Small intestine (tissue), 7 donors: Measurements from ENCODE around the gene RSAD1. TPM values are rescaled to one million over a fixed set of nuclear protein-coding genes. Genes with fewer than 3 reads are reported as not detected.

Source experiments
- DNase-seq, 2 donors: peaks; one replicate each; pipeline versions ENCODE4 v3.0.0 to v3.0.0-alpha.2; 2013
- FAIRE-seq: peaks from 2 replicates; lab custom pipeline; 2012; peaks lifted over from hg19 to GRCh38; lab: Jason Lieb, UNC
- H3K27ac ChIP-seq, 3 donors: one replicate each; pipeline ENCODE4 v1.5.1; 2013; ENCODE audit warnings: low read length in 2 of 3, mild to moderate bottlenecking in 2 of 3, control low read depth in 1 of 3, inconsistent platforms in 1 of 3, low read depth in 1 of 3, moderate library complexity in 1 of 3
- H3K27me3 ChIP-seq, 3 donors: one replicate each; pipeline ENCODE4 v1.6.1; 2013; ENCODE audit warnings: low read length in 3 of 3, inconsistent platforms in 1 of 3; ENCODE audit not compliant: control insufficient read depth in 3 of 3, insufficient read depth in 3 of 3
- H3K36me3 ChIP-seq, 3 donors: one replicate each; pipeline ENCODE4 v1.6.1; 2013; ENCODE audit warnings: low read length in 3 of 3, inconsistent platforms in 1 of 3, low read depth in 1 of 3, mild to moderate bottlenecking in 1 of 3, moderate library complexity in 1 of 3; ENCODE audit not compliant: control insufficient read depth in 3 of 3, insufficient read depth in 2 of 3
- H3K4me1 ChIP-seq, 3 donors: one replicate each; pipeline ENCODE4 v1.6.1; 2013; ENCODE audit warnings: low read length in 2 of 3, inconsistent platforms in 1 of 3, low read depth in 1 of 3, mild to moderate bottlenecking in 1 of 3, moderate library complexity in 1 of 3; ENCODE audit not compliant: control insufficient read depth in 3 of 3, insufficient read depth in 2 of 3
- H3K4me3 ChIP-seq, 3 donors: one replicate each; pipeline ENCODE4 v1.5.1; 2013; ENCODE audit warnings: low read length in 3 of 3, control low read depth in 1 of 3, inconsistent platforms in 1 of 3, low read depth in 1 of 3, mild to moderate bottlenecking in 1 of 3, moderate library complexity in 1 of 3
- H3K9me3 ChIP-seq, 2 donors: one replicate each; pipeline ENCODE4 v1.6.1; 2013; ENCODE audit warnings: low read depth in 1 of 2, low read length in 1 of 2; ENCODE audit not compliant: control insufficient read depth in 2 of 2, insufficient read depth in 1 of 2
- WGBS, 3 donors: extraction: QIAGEN DNeasy Blood & Tissue Kit; methylation state at CpG; one replicate each; pipeline ENCODE4 v1.1.7; 2013; 5-methylcytosine and 5-hydroxymethylcytosine counted together
- polyA plus RNA-seq, 4 donors: library from polyadenylated mRNA; stranded (reverse) in 3 of 4; unstranded in 1 of 4; fragments of 200-250 nt in 3 of 4; fragments of 120-200 nt in 1 of 4; gene quantifications; one replicate each; pipeline versions ENCODE4 v1.2.1 to v1.2.3, GENCODE V29; 2013
- donor health status: healthy with polysubstance abuse.
- donor health status: control.
- donor health status: control.
- donor health status: Bipolar disorder and iron deficiency.
- donor health status: healthy.

RSAD1 gene
- polyA plus RNA-seq, 4 donors = 18.1 to 36.4 (median 19.5) TPM

GRCh38 chr17:50508573-50509460 lies 30.2 kb downstream of the RSAD1 start:
- no peak for DNase-seq
- no peaks in the 10 kb centered on the region for H3K9me3 ChIP-seq
- no peak for FAIRE-seq
- peak overlapping the region; percentile 6 to 62 (median 61) for H3K27ac ChIP-seq
- peak overlapping the region; percentile 31 to 57 (median 48) for H3K4me3 ChIP-seq
- no peaks in the 10 kb centered on the region for H3K27me3 ChIP-seq
- peaks cover 0 to 2% (median 0%) of the 10 kb centered on the region in 3 donors for H3K36me3 ChIP-seq
- H3K4me1 ChIP-seq = peaks cover 6 to 37% (median 6%) of the 10 kb centered on the region in 3 donors
- 31 to 35% (median 34%) methylated on average over 32 of the region's 32 CpGs for WGBS, 3 donors

GRCh38 chr17:50511058-50511457 lies 32.4 kb downstream of the RSAD1 start:
- 27 to 36% (median 33%) methylated on average over 3 of the region's 3 CpGs for WGBS, 3 donors
- H3K4me1 ChIP-seq = peaks cover under 1 to 26% (median 7%) of the 10 kb centered on the region in 3 donors
- H3K4me3 ChIP-seq = no peak overlapping the region
- no peak for FAIRE-seq
- peak overlapping the region in 1 of 3 donors; percentile 13 for H3K27ac ChIP-seq
- no peaks in the 10 kb centered on the region for H3K9me3 ChIP-seq
- DNase-seq = peak in 1 of 2 donors; percentile 52
- H3K27me3 ChIP-seq = no peaks in the 10 kb centered on the region
- H3K36me3 ChIP-seq = peaks cover 0 to 2% (median 0%) of the 10 kb centered on the region in 3 donors

- 48 to 68% (median 62%) methylated on average over 4 of the region's 4 CpGs for WGBS, 3 donors
- H3K27ac ChIP-seq = no peak overlapping the region
- H3K27me3 ChIP-seq = no peaks in the 10 kb centered on the region
- H3K9me3 ChIP-seq = no peaks in the 10 kb centered on the region
- H3K36me3 ChIP-seq = peaks cover 0 to 2% (median 0%) of the 10 kb centered on the region in 3 donors
- DNase-seq = no peak
- peaks cover 0 to 20% (median 7%) of the 10 kb centered on the region in 3 donors for H3K4me1 ChIP-seq
- no peak for FAIRE-seq
- no peak overlapping the region for H3K4me3 ChIP-seq
These were observed 34.8 kb downstream of the RSAD1 start for GRCh38 chr17:50513495-50513894.

GRCh38 chr17:50514388-50514787 lies 35.7 kb downstream of the RSAD1 start:
- FAIRE-seq (no peak), DNase-seq (no peak)
- no peaks in the 10 kb centered on the region for H3K9me3 ChIP-seq
- no peaks in the 10 kb centered on the region for H3K36me3 ChIP-seq
- H3K27ac ChIP-seq = no peak overlapping the region
- peaks cover 0 to 14% (median 5%) of the 10 kb centered on the region in 3 donors for H3K4me1 ChIP-seq
- WGBS, 3 donors = 42 to 60% (median 55%) methylated on average over 3 of the region's 3 CpGs
- no peak overlapping the region for H3K4me3 ChIP-seq
- H3K27me3 ChIP-seq = no peaks in the 10 kb centered on the region

- Histone ChIP-seq H3K4me3 (no peak overlapping the region), H3K4me1 (peaks cover 0 to 14% (median 5%) of the 10 kb centered on the region in 3 donors), H3K27me3 (no peaks in the 10 kb centered on the region), H3K9me3 (no peaks in the 10 kb centered on the region), H3K27ac (no peak overlapping the region), H3K36me3 (no peaks in the 10 kb centered on the region)
- DNase-seq = peak in 1 of 2 donors; percentile 64
- 73 to 92% (median 81%) methylated on average over 6 of the region's 6 CpGs for WGBS, 3 donors
- FAIRE-seq = no peak
These were observed 36.5 kb downstream of the RSAD1 start for GRCh38 chr17:50514936-50515702.

GRCh38 chr17:50517011-50517410 lies 38.4 kb downstream of the RSAD1 start:
- Histone ChIP-seq H3K4me1 (peaks cover 0 to 7% (median 4%) of the 10 kb centered on the region in 3 donors), H3K27ac (no peak overlapping the region), H3K4me3 (no peak overlapping the region), H3K27me3 (no peaks in the 10 kb centered on the region), H3K9me3 (no peaks in the 10 kb centered on the region), H3K36me3 (no peaks in the 10 kb centered on the region)
- WGBS, 3 donors = 84 to 95% (median 85%) methylated on average over 4 of the region's 4 CpGs
- DNase-seq (no peak), FAIRE-seq (no peak)

- DNase-seq = no peak
- H3K27ac ChIP-seq = peak overlapping the region in 1 of 3 donors; percentile 6
- H3K4me3 ChIP-seq = no peak overlapping the region
- no peaks in the 10 kb centered on the region for H3K9me3 ChIP-seq
- peaks cover 0 to 4% (median 3%) of the 10 kb centered on the region in 3 donors for H3K4me1 ChIP-seq
- no peak for FAIRE-seq
- H3K36me3 ChIP-seq = no peaks in the 10 kb centered on the region
- H3K27me3 ChIP-seq = no peaks in the 10 kb centered on the region
- WGBS, 3 donors = 67 to 76% (median 75%) methylated on average over 8 of the region's 8 CpGs
These were observed 39.1 kb downstream of the RSAD1 start for GRCh38 chr17:50517504-50518383.
